CD14-positive monocyte (primary cell): ENCODE measurements around the gene MYL2. TPM values are rescaled to one million over a fixed set of nuclear protein-coding genes. Genes with fewer than 3 reads are reported as not detected.

ENCODE experiments used
- DNase-seq, 3 donors: peaks; one replicate each; pipeline ENCODE4 v3.0.0-alpha.2; 2011 to 2022
- H2AFZ ChIP-seq: 2 replicates; pipeline ENCODE4 v1.6.0; 2012; ENCODE audit warnings: mild to moderate bottlenecking, low read depth, low read length, inconsistent platforms; ENCODE audit not compliant: insufficient read depth, poor library complexity, severe bottlenecking
- H3K27ac ChIP-seq, 2 donors: 1 replicate in 1 of 2; 2 replicates in 1 of 2; pipeline ENCODE4 v1.5.1; 2012 to 2013; ENCODE audit warnings: low read length in 2 of 2, control low read depth in 1 of 2, inconsistent platforms in 1 of 2, low read depth in 1 of 2, mild to moderate bottlenecking in 1 of 2
- H3K27me3 ChIP-seq, 2 donors: one replicate each; pipeline versions ENCODE4 v1.6.0 to v1.6.1; 2011 to 2013; ENCODE audit warnings: low read length in 2 of 2; ENCODE audit not compliant: control insufficient read depth in 2 of 2, insufficient read depth in 2 of 2
- H3K36me3 ChIP-seq, 2 donors: replicated peaks in 1 of 2; 1 replicate in 1 of 2; 2 replicates in 1 of 2; pipeline versions ENCODE4 v1.5.1 to v1.6.1; 2012 to 2013; ENCODE audit warnings: low read length in 2 of 2, control low read depth in 1 of 2, inconsistent platforms in 1 of 2, mild to moderate bottlenecking in 1 of 2; ENCODE audit not compliant: insufficient read depth in 2 of 2, control insufficient read depth in 1 of 2
- H3K4me1 ChIP-seq, 2 donors: 1 replicate in 1 of 2; 2 replicates in 1 of 2; pipeline versions ENCODE4 v1.5.1 to v1.6.1; 2012 to 2013; ENCODE audit warnings: low read length in 2 of 2, control low read depth in 1 of 2, inconsistent platforms in 1 of 2, mild to moderate bottlenecking in 1 of 2, moderate library complexity in 1 of 2; ENCODE audit not compliant: insufficient read depth in 2 of 2, control insufficient read depth in 1 of 2
- H3K4me2 ChIP-seq: replicated peaks from 2 replicates; pipeline ENCODE3; 2012; ENCODE audit warnings: low read length, moderate library complexity, mild to moderate bottlenecking; ENCODE audit not compliant: poor library complexity, severe bottlenecking; ENCODE audit errors: extremely low read depth
- H3K4me3 ChIP-seq, 3 experiments: fragments of 200-600 bp in 1 of 3; sonication (generic) in 1 of 3; replicated peaks in 1 of 3; 1 replicate in 2 of 3; 2 replicates in 1 of 3; pipeline ENCODE4 v1.5.1; 2011 to 2013; ENCODE audit warnings: low read length in 3 of 3, mild to moderate bottlenecking in 3 of 3, control low read depth in 2 of 3, low read depth in 2 of 3, inconsistent platforms in 1 of 3, moderate library complexity in 1 of 3
- H3K79me2 ChIP-seq: 2 replicates; pipeline ENCODE4 v1.6.0; 2012; ENCODE audit warnings: mild to moderate bottlenecking, control low read depth, inconsistent platforms, low read length, moderate library complexity; ENCODE audit not compliant: insufficient read depth
- H3K9ac ChIP-seq: 2 replicates; pipeline ENCODE4 v1.6.0; 2017; ENCODE audit warnings: low read length, mild to moderate bottlenecking; ENCODE audit not compliant: insufficient read depth, poor library complexity, severe bottlenecking
- H3K9me3 ChIP-seq, 2 donors: replicated peaks in 1 of 2; 1 replicate in 1 of 2; 2 replicates in 1 of 2; pipeline versions ENCODE4 v1.5.1 to v1.6.1; 2012 to 2013; ENCODE audit warnings: low read length in 2 of 2, control low read depth in 1 of 2; ENCODE audit not compliant: control insufficient read depth in 1 of 2, insufficient read depth in 1 of 2
- H4K20me1 ChIP-seq: 2 replicates; pipeline ENCODE4 v1.6.0; 2012; ENCODE audit warnings: mild to moderate bottlenecking, low read length, control low read depth, moderate library complexity; ENCODE audit not compliant: insufficient read depth
- H3K27ac Mint-ChIP-seq, 7 donors: one replicate each; pipeline ENCODE4 v1.8.0; 2020; ENCODE audit warnings: mild to moderate bottlenecking in 7 of 7, mixed read lengths in 7 of 7, moderate library complexity in 6 of 7, inconsistent platforms in 2 of 7
- H3K27me3 Mint-ChIP-seq, 3 donors: one replicate each; pipeline ENCODE4 v1.8.0; 2021 to 2022; ENCODE audit warnings: low read depth in 3 of 3, mild to moderate bottlenecking in 3 of 3, mixed read lengths in 3 of 3, moderate library complexity in 3 of 3, inconsistent platforms in 1 of 3
- H3K36me3 Mint-ChIP-seq, 2 donors: one replicate each; pipeline ENCODE4 v1.8.0; 2020; ENCODE audit warnings: mixed read lengths in 2 of 2, inconsistent platforms in 1 of 2, mild to moderate bottlenecking in 1 of 2
- H3K4me1 Mint-ChIP-seq: one replicate; pipeline ENCODE4 v1.8.0; 2020; ENCODE audit warnings: mild to moderate bottlenecking, mixed read lengths
- H3K4me3 Mint-ChIP-seq, 2 donors: one replicate each; pipeline ENCODE4 v1.8.0; 2020; ENCODE audit warnings: mild to moderate bottlenecking in 2 of 2, mixed read lengths in 2 of 2, moderate library complexity in 1 of 2
- H3K9me3 Mint-ChIP-seq, 7 donors: one replicate each; pipeline ENCODE4 v1.8.0; 2020 to 2022; ENCODE audit warnings: mixed read lengths in 7 of 7, mild to moderate bottlenecking in 6 of 7, moderate library complexity in 6 of 7, inconsistent platforms in 2 of 7
- WGBS: methylation state at CpG from one replicate; pipeline ENCODE4 v1.1.5; 2013; ENCODE audit warnings: missing lambda C conversion rate; ENCODE audit not compliant: insufficient coverage; 5-methylcytosine and 5-hydroxymethylcytosine counted together
- intact Hi-C, 2 donors: fragments of 100-400 bp; cut with micrococcal nuclease; formaldehyde crosslinking; loops; one replicate each; pipeline versions ENCODE4 v1.15.0 to v1.15.1; 2023
- polyA plus RNA-seq, 3 donors: library from polyadenylated mRNA; depleted of rRNA in 1 of 3; unstranded in 2 of 3; stranded (reverse) in 1 of 3; fragments of 300-500 nt in 2 of 3; fragments of >200 nt in 1 of 3; fragmentation: Illumina TruSeq in 2 of 3; gene quantifications; 1 replicate in 2 of 3; 2 replicates in 1 of 3; pipeline ENCODE4 v1.2.3, GENCODE V29; 2012 to 2021
- TF ChIP-seq, protein P1 (sequence below): fragments of 200-600 bp; IDR thresholded peaks from one replicate; pipeline ENCODE4 v1.8.0; 2022; ENCODE audit warnings: antibody characterized with exemption, mild to moderate bottlenecking

MYL2 gene
- polyA plus RNA-seq, 3 donors = not detected

DNA sequence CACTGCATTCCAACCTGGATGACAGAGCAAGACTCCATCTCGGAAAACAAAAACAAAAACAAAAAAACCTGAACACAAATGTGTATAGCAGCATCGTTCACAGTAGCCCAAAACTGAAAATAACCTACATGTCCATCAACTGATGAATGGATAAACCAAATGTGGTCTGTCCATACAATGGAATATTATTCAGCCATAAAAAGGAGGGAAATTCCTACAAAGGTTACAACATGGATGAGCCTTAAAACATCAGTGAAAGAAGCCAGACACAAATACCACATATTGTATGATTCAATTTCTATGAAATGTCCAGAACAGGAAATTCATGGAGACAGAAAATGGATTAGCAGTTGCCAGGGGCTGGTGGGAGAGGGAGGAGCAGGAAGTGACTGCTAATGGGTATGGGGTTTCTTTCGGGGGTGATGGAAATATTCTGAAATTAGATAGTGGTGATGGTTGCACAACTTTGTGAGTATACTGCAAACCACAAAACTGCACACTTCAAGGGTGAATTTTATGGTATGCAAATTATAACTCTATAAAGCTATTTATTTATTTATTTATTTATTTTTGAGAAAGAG is 4.0 kb downstream of the MYL2 start:
- H3K4me3 Mint-ChIP-seq = no peak overlapping the region
- H4K20me1 ChIP-seq = no peaks in the 10 kb centered on the region
- 100% methylated on average over 2 of the region's 3 CpGs for WGBS
- H3K4me1 ChIP-seq = peaks cover 0 to 7% of the 10 kb centered on the region in 2 donors
- no peaks in the 10 kb centered on the region for H3K9me3 Mint-ChIP-seq
- no peak overlapping the region for H3K4me2 ChIP-seq
- no peaks in the 10 kb centered on the region for H3K36me3 ChIP-seq
- H3K27me3 ChIP-seq = no peaks in the 10 kb centered on the region
- no peaks in the 10 kb centered on the region for H3K79me2 ChIP-seq
- peaks cover 0 to 10% (median 4%) of the 10 kb centered on the region in 3 donors for H3K27me3 Mint-ChIP-seq
- no peak overlapping the region for H3K9ac ChIP-seq
- DNase-seq = no peak
- TF ChIP-seq, protein P1, sequence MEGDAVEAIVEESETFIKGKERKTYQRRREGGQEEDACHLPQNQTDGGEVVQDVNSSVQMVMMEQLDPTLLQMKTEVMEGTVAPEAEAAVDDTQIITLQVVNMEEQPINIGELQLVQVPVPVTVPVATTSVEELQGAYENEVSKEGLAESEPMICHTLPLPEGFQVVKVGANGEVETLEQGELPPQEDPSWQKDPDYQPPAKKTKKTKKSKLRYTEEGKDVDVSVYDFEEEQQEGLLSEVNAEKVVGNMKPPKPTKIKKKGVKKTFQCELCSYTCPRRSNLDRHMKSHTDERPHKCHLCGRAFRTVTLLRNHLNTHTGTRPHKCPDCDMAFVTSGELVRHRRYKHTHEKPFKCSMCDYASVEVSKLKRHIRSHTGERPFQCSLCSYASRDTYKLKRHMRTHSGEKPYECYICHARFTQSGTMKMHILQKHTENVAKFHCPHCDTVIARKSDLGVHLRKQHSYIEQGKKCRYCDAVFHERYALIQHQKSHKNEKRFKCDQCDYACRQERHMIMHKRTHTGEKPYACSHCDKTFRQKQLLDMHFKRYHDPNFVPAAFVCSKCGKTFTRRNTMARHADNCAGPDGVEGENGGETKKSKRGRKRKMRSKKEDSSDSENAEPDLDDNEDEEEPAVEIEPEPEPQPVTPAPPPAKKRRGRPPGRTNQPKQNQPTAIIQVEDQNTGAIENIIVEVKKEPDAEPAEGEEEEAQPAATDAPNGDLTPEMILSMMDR = no peak
- H3K27ac ChIP-seq = no peak overlapping the region
- no peaks in the 10 kb centered on the region for H3K36me3 Mint-ChIP-seq
- H3K4me1 Mint-ChIP-seq = peaks cover 12% of the 10 kb centered on the region
- no peak overlapping the region for H2AFZ ChIP-seq
- no peak overlapping the region for H3K4me3 ChIP-seq
- intact Hi-C loops = no loop called here
- no peaks in the 10 kb centered on the region for H3K9me3 ChIP-seq
- H3K27ac Mint-ChIP-seq = no peak overlapping the region

DNA sequence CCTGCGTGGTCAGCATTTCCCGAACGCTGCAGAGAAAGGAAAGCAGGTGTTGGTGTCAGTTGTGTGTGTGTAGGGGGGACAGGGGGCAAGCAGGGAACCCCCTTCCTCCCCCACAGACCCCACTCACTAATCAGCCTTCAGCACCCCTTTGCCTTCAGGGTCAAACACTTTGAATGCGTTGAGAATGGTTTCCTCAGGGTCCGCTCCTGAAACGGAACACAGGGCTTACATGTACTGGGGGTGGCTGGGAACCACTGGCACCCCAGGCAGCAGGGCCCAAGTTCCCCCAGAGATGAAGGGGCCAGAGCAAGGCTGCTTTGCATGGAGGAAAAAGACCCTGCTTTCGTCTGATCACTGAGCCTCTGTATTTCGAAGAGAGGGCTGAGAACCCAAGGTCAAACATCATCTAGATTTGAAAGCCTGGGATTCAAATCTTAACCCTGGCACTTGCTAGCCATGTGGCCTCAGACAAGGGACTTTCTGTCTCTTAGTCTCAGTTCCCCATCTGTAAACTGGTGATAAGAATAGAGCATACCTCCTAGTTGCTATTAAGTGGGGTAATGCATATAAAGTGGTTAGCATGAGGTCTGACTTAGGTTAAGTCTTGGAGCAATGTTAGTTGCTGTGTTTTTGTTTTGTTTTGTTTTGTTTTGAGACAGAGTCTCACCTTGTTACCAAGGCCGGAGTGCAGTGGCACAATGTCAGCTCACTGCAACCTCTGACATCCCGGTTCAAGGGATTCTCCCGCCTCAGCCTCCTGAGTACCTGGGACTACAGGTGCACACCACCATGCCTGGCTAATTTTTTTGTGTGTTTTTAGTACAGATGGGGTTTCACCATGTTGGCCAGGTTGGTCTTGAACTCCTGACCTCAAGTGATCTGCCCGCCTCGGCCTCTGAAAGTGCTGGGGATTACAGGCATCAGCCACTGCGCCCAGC is 7.0 kb downstream of the MYL2 start:
- Mint-ChIP-seq H3K4me3 (no peak overlapping the region), H3K27me3 (peaks cover 0 to 4% (median 0%) of the 10 kb centered on the region in 3 donors), H3K4me1 (peaks cover 12% of the 10 kb centered on the region), H3K27ac (peak overlapping the region in 1 of 7 donors; percentile 21), H3K36me3 (no peaks in the 10 kb centered on the region), H3K9me3 (no peaks in the 10 kb centered on the region)
- TF ChIP-seq, protein P1 = no peak
- Histone ChIP-seq H2AFZ (peak overlapping the region; percentile 25), H4K20me1 (no peaks in the 10 kb centered on the region), H3K4me2 (no peak overlapping the region), H3K79me2 (no peaks in the 10 kb centered on the region), H3K4me1 (peaks cover 0 to 7% of the 10 kb centered on the region in 2 donors), H3K27me3 (no peaks in the 10 kb centered on the region), H3K9ac (no peak overlapping the region), H3K9me3 (no peaks in the 10 kb centered on the region), H3K36me3 (no peaks in the 10 kb centered on the region), H3K4me3 (no peak overlapping the region), H3K27ac (no peak overlapping the region)
- WGBS = 93% methylated on average over 11 of the region's 14 CpGs
- peak in 1 of 3 donors; percentile 28 for DNase-seq
- intact Hi-C loops = no loop called here
